ENCODE results near the gene DQX1. TPM values are rescaled to one million over a fixed set of nuclear protein-coding genes. Genes with fewer than 3 reads are reported as not detected.

The DQX1 gene
- total RNA-seq, 3 donors from 2014 or later (not counting 1 experiment from before 2014, with no cell fraction given), result 0.21 to 0.43 TPM; not detected in 1

GRCh38 chr2:74566754-74567085, 40.7 kb upstream of the DQX1 start:
- Mint-ChIP-seq H3K27ac (no peak overlapping the region), H3K4me1 (peaks cover 0 to 4% of the 10 kb centered on the region in 2 donors), H3K9me3 (no peaks in the 10 kb centered on the region), H3K27me3 (ENCODE audit: low read depth in 2 of 2) (peaks cover 32 to 40% of the 10 kb centered on the region in 2 donors), H3K36me3 (no peaks in the 10 kb centered on the region), H3K4me3 (no peak overlapping the region)
- TF ChIP-seq, protein P1, sequence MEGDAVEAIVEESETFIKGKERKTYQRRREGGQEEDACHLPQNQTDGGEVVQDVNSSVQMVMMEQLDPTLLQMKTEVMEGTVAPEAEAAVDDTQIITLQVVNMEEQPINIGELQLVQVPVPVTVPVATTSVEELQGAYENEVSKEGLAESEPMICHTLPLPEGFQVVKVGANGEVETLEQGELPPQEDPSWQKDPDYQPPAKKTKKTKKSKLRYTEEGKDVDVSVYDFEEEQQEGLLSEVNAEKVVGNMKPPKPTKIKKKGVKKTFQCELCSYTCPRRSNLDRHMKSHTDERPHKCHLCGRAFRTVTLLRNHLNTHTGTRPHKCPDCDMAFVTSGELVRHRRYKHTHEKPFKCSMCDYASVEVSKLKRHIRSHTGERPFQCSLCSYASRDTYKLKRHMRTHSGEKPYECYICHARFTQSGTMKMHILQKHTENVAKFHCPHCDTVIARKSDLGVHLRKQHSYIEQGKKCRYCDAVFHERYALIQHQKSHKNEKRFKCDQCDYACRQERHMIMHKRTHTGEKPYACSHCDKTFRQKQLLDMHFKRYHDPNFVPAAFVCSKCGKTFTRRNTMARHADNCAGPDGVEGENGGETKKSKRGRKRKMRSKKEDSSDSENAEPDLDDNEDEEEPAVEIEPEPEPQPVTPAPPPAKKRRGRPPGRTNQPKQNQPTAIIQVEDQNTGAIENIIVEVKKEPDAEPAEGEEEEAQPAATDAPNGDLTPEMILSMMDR (IDR thresholded peaks at IDR 0.05), result no peak
- Histone ChIP-seq H3K27ac (ENCODE audit: low read length) (no peak overlapping the region), H3K4me3 (ENCODE audit: low read length) (no peak overlapping the region), H3K4me1 (ENCODE audit: control insufficient read depth, insufficient read depth, low read length) (no peaks in the 10 kb centered on the region), H3K9me3 (ENCODE audit: control insufficient read depth, insufficient read depth, low read length) (no peaks in the 10 kb centered on the region), H3K36me3 (ENCODE audit: control insufficient read depth, insufficient read depth, low read length) (no peaks in the 10 kb centered on the region), H3K27me3 (ENCODE audit: control insufficient read depth, insufficient read depth, low read length) (no peaks in the 10 kb centered on the region)
- no peak for DNase-seq
- intact Hi-C loops (cut with micrococcal nuclease), result no loop called here
- no peak for ATAC-seq

- Histone ChIP-seq H3K4me3 (ENCODE audit: low read length) (no peak overlapping the region), H3K27ac (ENCODE audit: low read length) (no peak overlapping the region), H3K27me3 (ENCODE audit: control insufficient read depth, insufficient read depth, low read length) (no peaks in the 10 kb centered on the region), H3K9me3 (ENCODE audit: control insufficient read depth, insufficient read depth, low read length) (no peaks in the 10 kb centered on the region), H3K4me1 (ENCODE audit: control insufficient read depth, insufficient read depth, low read length) (no peaks in the 10 kb centered on the region), H3K36me3 (ENCODE audit: control insufficient read depth, insufficient read depth, low read length) (no peaks in the 10 kb centered on the region)
- WGBS (ENCODE audit: insufficient coverage), result 85% methylated on average over 6 of the region's 7 CpGs
- ATAC-seq (no peak), DNase-seq (no peak)
- H3K9me3 Mint-ChIP-seq, result no peaks in the 10 kb centered on the region
- H3K27me3 Mint-ChIP-seq (ENCODE audit: low read depth in 2 of 2), result peaks cover 33 to 40% of the 10 kb centered on the region in 2 donors
- no peak overlapping the region for H3K27ac Mint-ChIP-seq
- TF ChIP-seq, protein P1 (IDR thresholded peaks at IDR 0.05), result no peak
- H3K4me1 Mint-ChIP-seq, result peaks cover 0 to 6% of the 10 kb centered on the region in 2 donors
- no peak overlapping the region for H3K4me3 Mint-ChIP-seq
- intact Hi-C loops (cut with micrococcal nuclease), result no loop called here
- H3K36me3 Mint-ChIP-seq, result no peaks in the 10 kb centered on the region
Measured at GRCh38 chr2:74566076-74566753, 40.2 kb upstream of the DQX1 start.

DNA sequence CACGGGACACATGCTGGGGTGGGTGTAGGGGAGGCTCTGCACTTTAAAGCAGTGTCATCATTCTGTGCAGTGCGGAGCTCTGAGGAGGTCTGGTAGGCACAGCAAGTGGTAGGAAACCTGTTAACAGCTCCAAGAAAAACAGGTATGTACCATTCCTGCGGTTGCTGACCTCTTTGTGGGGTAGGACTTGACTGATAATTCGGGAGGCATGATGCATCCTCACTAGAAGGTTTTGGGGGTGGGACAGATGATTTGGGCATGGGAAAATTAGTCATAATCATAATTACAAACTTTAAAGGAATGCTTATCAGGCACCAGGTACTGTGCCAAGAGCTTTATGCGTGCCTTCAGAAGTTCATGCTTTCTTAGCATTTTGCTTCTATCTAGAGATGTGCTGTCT, 38.2 kb upstream of the DQX1 start:
- TF ChIP-seq, protein P1 (IDR thresholded peaks at IDR 0.05), result no peak
- H3K27me3 Mint-ChIP-seq (ENCODE audit: low read depth in 2 of 2), result peaks cover 29 to 45% of the 10 kb centered on the region in 2 donors
- intact Hi-C loops (cut with micrococcal nuclease), result no loop called here
- 91% methylated on average over 5 of the region's 5 CpGs for WGBS (ENCODE audit: insufficient coverage)
- no peak for DNase-seq
- H3K36me3 Mint-ChIP-seq, result no peaks in the 10 kb centered on the region
- H3K36me3 ChIP-seq (ENCODE audit: control insufficient read depth, insufficient read depth, low read length), result no peaks in the 10 kb centered on the region
- H3K4me3 Mint-ChIP-seq, result no peak overlapping the region
- H3K27me3 ChIP-seq (ENCODE audit: control insufficient read depth, insufficient read depth, low read length), result no peaks in the 10 kb centered on the region
- H3K9me3 ChIP-seq (ENCODE audit: control insufficient read depth, insufficient read depth, low read length), result no peaks in the 10 kb centered on the region
- peaks cover 8 to 12% of the 10 kb centered on the region in 2 donors for H3K4me1 Mint-ChIP-seq
- H3K9me3 Mint-ChIP-seq, result no peaks in the 10 kb centered on the region
- no peak overlapping the region for H3K27ac ChIP-seq (ENCODE audit: low read length)
- H3K4me1 ChIP-seq (ENCODE audit: control insufficient read depth, insufficient read depth, low read length), result no peaks in the 10 kb centered on the region
- H3K4me3 ChIP-seq (ENCODE audit: low read length), result no peak overlapping the region
- no peak overlapping the region for H3K27ac Mint-ChIP-seq
- ATAC-seq, result no peak
